ENCODE measurements around the gene AEBP2. TPM values are rescaled to one million over a fixed set of nuclear protein-coding genes. Genes with fewer than 3 reads are reported as not detected.

The AEBP2 gene
- total RNA-seq, 2 donors from 2014 or later, result 37.8 to 78.4 TPM

- no peak for DNase-seq
- H3K9me3 Mint-ChIP-seq, result peaks cover 2% of the 10 kb centered on the region
- no peak for TF ChIP-seq CTCF (conservative IDR thresholded peaks at IDR 0.05)
- Histone ChIP-seq H3K9me3 (ENCODE audit: control insufficient read depth, low read length) (peaks cover under 1% of the 10 kb centered on the region), H3K36me3 (ENCODE audit: control insufficient read depth, insufficient read depth, low read length) (no peaks in the 10 kb centered on the region), H3K9ac (ENCODE audit: extremely low read depth, low read length, poor library complexity, severe bottlenecking) (no peak overlapping the region), H3K27me3 (ENCODE audit: control insufficient read depth, insufficient read depth, low read length, poor library complexity, severe bottlenecking) (no peaks in the 10 kb centered on the region), H3K4me1 (ENCODE audit: control insufficient read depth, insufficient read depth, low read length) (no peaks in the 10 kb centered on the region), H3K4me3 (ENCODE audit: low read length) (no peak overlapping the region), H3K27ac (ENCODE audit: low read depth, low read length) (no peak overlapping the region)
- H3K36me3 Mint-ChIP-seq (ENCODE audit: low read depth), result no peaks in the 10 kb centered on the region
- no peak overlapping the region for H3K4me3 Mint-ChIP-seq
- no peaks in the 10 kb centered on the region for H3K27me3 Mint-ChIP-seq (ENCODE audit: insufficient read depth)
- peaks cover 20% of the 10 kb centered on the region for H3K4me1 Mint-ChIP-seq
- H3K27ac Mint-ChIP-seq, result no peak overlapping the region
Observed at GRCh38 chr12:19530637-19531023, 91.3 kb downstream of the AEBP2 start.

GRCh38 chr12:19533567-19533966 lies 94.3 kb downstream of the AEBP2 start:
- Histone ChIP-seq H3K9me3 (ENCODE audit: control insufficient read depth, low read length) (peaks cover 7% of the 10 kb centered on the region), H3K27me3 (ENCODE audit: control insufficient read depth, insufficient read depth, low read length, poor library complexity, severe bottlenecking) (no peaks in the 10 kb centered on the region), H3K9ac (ENCODE audit: extremely low read depth, low read length, poor library complexity, severe bottlenecking) (no peak overlapping the region), H3K4me1 (ENCODE audit: control insufficient read depth, insufficient read depth, low read length) (no peaks in the 10 kb centered on the region), H3K27ac (ENCODE audit: low read depth, low read length) (no peak overlapping the region), H3K4me3 (ENCODE audit: low read length) (no peak overlapping the region), H3K36me3 (ENCODE audit: control insufficient read depth, insufficient read depth, low read length) (no peaks in the 10 kb centered on the region)
- no peak overlapping the region for H3K4me3 Mint-ChIP-seq
- H3K36me3 Mint-ChIP-seq (ENCODE audit: low read depth), result no peaks in the 10 kb centered on the region
- H3K27ac Mint-ChIP-seq, result peak overlapping the region; percentile 8
- H3K4me1 Mint-ChIP-seq, result peaks cover 14% of the 10 kb centered on the region
- no peaks in the 10 kb centered on the region for H3K27me3 Mint-ChIP-seq (ENCODE audit: insufficient read depth)
- no peak for TF ChIP-seq CTCF (conservative IDR thresholded peaks at IDR 0.05)
- WGBS, 2 experiments (ENCODE audit: insufficient coverage in 1 of 2, insufficient read length in 1 of 2), result 95% methylated on average over 3 of the region's 3 CpGs; no CpG with 5 or more reads in 1 of the 2 experiments
- H3K9me3 Mint-ChIP-seq, result peaks cover 5% of the 10 kb centered on the region
- no peak for DNase-seq

- Histone ChIP-seq H3K9me3 (ENCODE audit: control insufficient read depth, low read length) (peaks cover 7% of the 10 kb centered on the region), H3K27ac (ENCODE audit: low read depth, low read length) (no peak overlapping the region), H3K9ac (ENCODE audit: extremely low read depth, low read length, poor library complexity, severe bottlenecking) (no peak overlapping the region), H3K27me3 (ENCODE audit: control insufficient read depth, insufficient read depth, low read length, poor library complexity, severe bottlenecking) (no peaks in the 10 kb centered on the region), H3K4me1 (ENCODE audit: control insufficient read depth, insufficient read depth, low read length) (no peaks in the 10 kb centered on the region), H3K4me3 (ENCODE audit: low read length) (no peak overlapping the region), H3K36me3 (ENCODE audit: control insufficient read depth, insufficient read depth, low read length) (no peaks in the 10 kb centered on the region)
- no peaks in the 10 kb centered on the region for H3K36me3 Mint-ChIP-seq (ENCODE audit: low read depth)
- peaks cover 5% of the 10 kb centered on the region for H3K9me3 Mint-ChIP-seq
- no peak for TF ChIP-seq CTCF (conservative IDR thresholded peaks at IDR 0.05)
- no peak overlapping the region for H3K4me3 Mint-ChIP-seq
- H3K4me1 Mint-ChIP-seq, result peaks cover 16% of the 10 kb centered on the region
- H3K27me3 Mint-ChIP-seq (ENCODE audit: insufficient read depth), result no peaks in the 10 kb centered on the region
- H3K27ac Mint-ChIP-seq, result peak overlapping the region; percentile 27
- DNase-seq, result no peak
Observed at GRCh38 chr12:19539071-19539470, 99.8 kb downstream of the AEBP2 start.

Measured in endodermal cell (in vitro differentiated cells).